HG03457 (cell line): Measurements from ENCODE around the gene NKX2-1.
"Not testable (repeated sequence)": the region's sequence is repeated elsewhere in the genome, so short reads cannot be mapped to it uniquely, and the experiment has no call there.

Experiments
- ATAC-seq: cut with Tn5 transposase; IDR thresholded peaks from one replicate; pipeline ENCODE4 v1.9.1; 2021; ENCODE audit warnings: moderate number of reproducible peaks; ENCODE audit not compliant: unreplicated experiment

Gene NKX2-1

GRCh38 chr14:36505892-36506731 is 13.9 kb downstream of the NKX2-1 start:
- no peak for ATAC-seq

DNA sequence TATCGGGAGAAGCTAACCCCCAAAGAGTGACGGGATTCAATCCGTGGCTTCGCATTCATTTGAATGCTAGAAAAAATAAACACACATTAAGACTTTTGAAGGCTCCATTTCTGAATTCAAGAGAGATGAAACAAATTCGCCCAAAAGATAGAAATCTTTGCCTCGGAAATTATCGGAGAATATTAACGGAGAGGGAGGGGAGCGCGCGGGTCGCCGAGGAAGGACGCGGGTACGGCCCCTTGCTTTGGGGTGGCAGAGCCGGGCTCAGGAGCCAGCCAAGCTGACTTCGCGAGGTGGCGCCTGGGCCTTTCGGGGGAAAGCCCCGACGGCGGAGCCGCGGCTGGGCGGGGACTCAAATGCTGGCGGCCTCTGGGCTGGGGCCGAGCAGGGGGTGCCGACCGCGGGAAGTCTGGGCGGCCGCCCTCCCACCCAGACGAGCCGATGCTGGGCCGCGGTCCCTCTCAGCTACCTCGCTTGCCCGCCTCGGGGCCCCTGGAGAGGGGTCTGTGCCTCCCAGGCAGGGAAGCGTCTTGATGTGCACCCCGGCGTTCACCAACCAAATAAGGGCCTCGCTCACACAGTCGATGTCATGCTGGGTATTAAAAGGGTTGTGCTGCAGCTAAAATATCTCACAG is 14.7 kb downstream of the NKX2-1 start:
- no peak for ATAC-seq

DNA sequence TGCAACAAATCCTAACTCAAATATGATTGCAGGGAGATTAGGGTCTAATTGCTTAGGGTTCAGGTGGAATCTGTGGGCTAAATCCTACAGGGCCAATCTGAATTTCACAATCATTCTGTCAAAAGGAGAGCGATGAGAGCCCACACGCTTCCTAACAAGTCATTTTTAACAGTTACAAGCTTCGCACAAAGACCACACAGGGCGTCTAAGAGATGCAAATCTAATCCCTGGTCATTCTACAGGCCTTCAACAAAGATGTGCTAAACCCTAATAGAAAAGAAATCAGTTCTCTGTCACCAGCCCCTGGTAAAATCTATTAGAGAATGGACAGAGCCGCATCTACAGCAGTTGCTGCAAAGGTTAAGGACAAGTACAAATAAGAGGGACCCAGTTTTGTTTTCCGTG is 15.3 kb downstream of the NKX2-1 start:
- ATAC-seq = no peak

- no peak for ATAC-seq
These were observed 16.0 kb downstream of the NKX2-1 start for GRCh38 chr14:36503771-36504741.

- ATAC-seq = no peak
These were observed 17.2 kb downstream of the NKX2-1 start for GRCh38 chr14:36502558-36503508.

DNA sequence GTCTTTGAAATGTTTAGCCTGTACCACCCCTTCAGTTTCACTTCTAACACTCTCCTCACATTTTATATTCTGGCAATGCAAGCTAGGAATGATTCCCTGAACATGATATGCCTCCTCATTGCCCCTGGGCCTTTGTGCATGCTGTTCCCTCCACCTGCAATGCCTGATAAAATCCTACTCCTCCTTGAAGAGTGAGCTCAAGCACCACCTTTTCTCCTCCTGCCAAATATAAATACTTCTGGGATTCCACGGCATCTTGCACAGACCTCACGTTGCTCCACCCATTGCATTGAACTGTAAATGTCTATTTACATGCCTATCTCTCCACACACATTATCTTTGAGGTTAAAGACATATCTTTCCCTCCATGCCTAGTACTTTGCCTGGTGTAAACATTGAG is 21.1 kb downstream of the NKX2-1 start:
- no peak for ATAC-seq

DNA sequence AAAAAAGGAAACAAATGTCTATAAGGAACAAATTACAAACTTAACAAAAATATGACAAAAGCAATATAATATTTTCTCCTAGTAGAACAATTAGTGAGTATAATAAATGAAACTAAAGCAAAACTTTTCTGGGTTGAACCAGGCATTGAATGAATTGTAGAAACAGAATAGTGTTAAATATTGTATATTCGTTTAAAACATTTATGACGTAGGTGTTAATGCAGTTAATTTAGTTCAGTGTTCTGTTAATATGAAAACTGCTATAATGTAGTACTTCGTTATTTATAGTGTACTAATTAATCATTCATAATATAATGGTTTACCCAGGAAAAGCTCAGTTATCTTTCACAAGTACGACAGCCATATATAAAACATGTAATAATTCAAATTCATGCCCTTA is 23.7 kb downstream of the NKX2-1 start:
- ATAC-seq = no peak

- no peak for ATAC-seq
These were observed 24.4 kb downstream of the NKX2-1 start for GRCh38 chr14:36495666-36496065.

GRCh38 chr14:36493761-36494160 is 26.3 kb downstream of the NKX2-1 start:
- ATAC-seq = no peak

DNA sequence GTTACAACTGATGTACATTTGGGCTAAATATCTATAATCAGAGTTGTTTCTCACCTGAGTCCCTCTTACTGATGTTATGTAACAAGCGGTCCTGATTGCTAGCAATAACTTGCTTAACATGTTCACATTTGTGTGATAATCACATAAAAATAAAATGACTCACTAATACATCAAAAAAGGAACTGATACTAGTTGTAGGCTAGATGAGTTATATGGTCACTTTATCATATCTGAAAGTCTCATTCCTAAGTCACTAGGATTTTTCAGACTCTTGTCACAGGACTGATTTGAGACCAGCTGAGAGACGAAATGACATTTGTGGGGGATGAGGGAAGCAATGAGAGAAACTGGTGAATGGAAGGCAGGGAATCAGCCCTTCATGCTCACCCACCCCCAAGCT is 34.3 kb downstream of the NKX2-1 start:
- no peak for ATAC-seq

GRCh38 chr14:36479344-36479743 is 40.7 kb downstream of the NKX2-1 start:
- no peak for ATAC-seq

DNA sequence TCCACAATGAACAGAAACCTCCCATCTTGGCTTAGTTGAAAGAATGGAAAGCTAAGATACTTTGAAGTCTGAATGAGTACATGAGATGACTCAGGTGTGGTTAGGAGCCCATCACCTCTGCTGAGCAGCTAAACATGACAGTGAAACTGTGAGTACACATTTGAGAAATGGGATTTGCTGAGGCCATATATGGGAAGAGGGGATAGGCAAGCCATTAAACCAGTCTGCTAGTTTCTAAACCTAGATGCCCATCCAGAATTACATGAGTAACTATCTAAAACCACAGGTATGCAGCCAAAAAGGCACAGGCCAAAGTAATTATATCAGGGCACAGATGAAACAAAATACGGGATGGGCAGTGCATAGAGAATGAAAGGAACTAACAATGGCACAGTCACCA is 41.2 kb downstream of the NKX2-1 start:
- peak; percentile 67 for ATAC-seq

GRCh38 chr14:36477266-36477665 is 42.8 kb downstream of the NKX2-1 start:
- no peak for ATAC-seq

DNA sequence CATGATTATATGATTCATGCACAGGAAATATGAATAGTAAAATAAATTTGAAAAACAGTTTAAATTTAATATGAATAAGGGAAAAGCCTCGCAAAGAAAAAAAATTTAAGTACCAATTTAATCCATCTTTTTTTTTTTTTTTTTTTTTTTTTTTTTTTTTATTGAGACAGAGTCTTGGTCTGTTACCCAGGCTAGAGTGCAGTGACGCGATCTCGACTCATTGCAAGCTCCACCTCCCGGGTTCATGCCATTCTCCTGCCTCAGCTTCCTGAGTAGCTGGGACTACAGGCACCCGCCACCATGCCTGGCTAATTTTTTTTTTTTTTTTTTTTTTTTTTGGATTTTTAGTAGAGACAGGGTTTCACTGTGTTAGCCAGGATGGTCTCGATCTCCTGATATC is 44.0 kb downstream of the NKX2-1 start:
- not testable (repeated sequence) for ATAC-seq

DNA sequence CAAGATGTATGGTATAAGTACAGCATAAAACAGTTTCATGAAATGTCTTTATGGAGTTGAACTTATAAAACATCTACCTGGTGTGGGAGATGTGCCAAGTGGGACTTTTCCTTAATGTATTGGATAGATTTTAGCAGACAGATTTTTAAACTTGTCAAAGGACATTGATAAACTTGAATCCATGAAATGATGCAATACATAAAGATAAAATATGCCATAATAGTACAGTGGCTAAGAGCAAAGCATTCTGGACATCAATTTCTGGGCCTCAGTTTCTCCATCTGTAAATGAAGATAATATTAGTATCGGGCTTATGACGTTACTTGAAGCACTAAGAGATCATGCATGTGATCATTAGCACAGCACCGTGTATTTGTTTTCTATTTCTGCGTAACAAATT is 45.4 kb downstream of the NKX2-1 start:
- no peak for ATAC-seq

GRCh38 chr14:36471431-36471830 is 48.6 kb downstream of the NKX2-1 start:
- no peak for ATAC-seq

DNA sequence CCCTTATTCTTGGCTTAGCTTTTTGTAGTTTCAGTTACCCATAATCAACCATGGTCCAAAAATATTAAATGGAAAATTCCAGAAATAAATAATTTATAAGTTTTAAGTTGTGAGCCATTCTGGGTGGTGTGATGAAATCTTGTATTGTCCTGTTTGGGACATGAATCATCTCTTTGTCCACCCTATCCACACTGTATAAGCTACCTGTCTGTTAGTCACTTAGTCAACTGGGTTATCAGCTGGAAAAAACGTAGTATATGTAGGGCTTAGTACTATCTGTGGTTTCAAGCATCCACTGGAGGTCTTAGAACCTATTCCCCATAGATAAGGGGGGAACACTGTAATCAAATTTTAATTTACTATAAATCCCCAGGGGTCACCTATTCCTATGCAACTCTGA is 52.7 kb downstream of the NKX2-1 start:
- ATAC-seq = no peak
